Trophoblast cell (in vitro differentiated cells and primary cell): ENCODE results near the gene LAYN.

Experiments used
- DNase-seq, 2 donors: peaks; one replicate each; pipeline ENCODE4 v3.0.0-alpha.2; 2016
- H2AFZ ChIP-seq: 2 replicates; pipeline ENCODE4 v1.6.1; 2013; ENCODE audit warnings: low read length, moderate library complexity, mild to moderate bottlenecking; ENCODE audit not compliant: insufficient read depth, poor library complexity
- H2AK5ac ChIP-seq: 2 replicates; pipeline ENCODE4 v1.6.1; 2013; ENCODE audit warnings: mild to moderate bottlenecking, low read length
- H2BK120ac ChIP-seq: 2 replicates; pipeline ENCODE4 v1.6.1; 2013; ENCODE audit warnings: low read length, mild to moderate bottlenecking, moderate library complexity; ENCODE audit not compliant: insufficient read depth, poor library complexity
- H2BK12ac ChIP-seq: 2 replicates; pipeline ENCODE4 v1.6.1; 2013; ENCODE audit warnings: mild to moderate bottlenecking, low read length, moderate library complexity
- H2BK5ac ChIP-seq: 2 replicates; pipeline ENCODE4 v1.6.1; 2013; ENCODE audit warnings: low read length, low read depth, moderate library complexity, mild to moderate bottlenecking; ENCODE audit not compliant: poor library complexity
- H3K14ac ChIP-seq: 2 replicates; pipeline ENCODE4 v1.6.1; 2013; ENCODE audit warnings: mild to moderate bottlenecking, low read length
- H3K18ac ChIP-seq: 2 replicates; pipeline ENCODE4 v1.6.1; 2013; ENCODE audit warnings: mild to moderate bottlenecking, low read length
- H3K23ac ChIP-seq: 2 replicates; pipeline ENCODE4 v1.6.1; 2013; ENCODE audit warnings: low read length
- H3K27ac ChIP-seq: 2 replicates; pipeline ENCODE4 v1.5.1; 2013; ENCODE audit warnings: low read depth, mild to moderate bottlenecking, inconsistent platforms, low read length, moderate library complexity
- H3K27me3 ChIP-seq: 2 replicates; pipeline ENCODE4 v1.6.1; 2013; ENCODE audit warnings: inconsistent platforms, mild to moderate bottlenecking, low read length, moderate library complexity; ENCODE audit not compliant: insufficient read depth
- H3K36me3 ChIP-seq, 2 experiments: 1 replicate in 1 of 2; 2 replicates in 1 of 2; pipeline ENCODE4 v1.6.1; 2013; ENCODE audit warnings: low read length in 2 of 2, mild to moderate bottlenecking in 2 of 2, moderate library complexity in 1 of 2; ENCODE audit not compliant: insufficient read depth in 2 of 2, control insufficient read depth in 1 of 2
- H3K4ac ChIP-seq: 2 replicates; pipeline ENCODE4 v1.6.1; 2013; ENCODE audit warnings: low read depth, mild to moderate bottlenecking, low read length, moderate library complexity
- H3K4me1 ChIP-seq, 2 experiments: 1 replicate in 1 of 2; 2 replicates in 1 of 2; pipeline ENCODE4 v1.6.1; 2013; ENCODE audit warnings: low read length in 2 of 2, mild to moderate bottlenecking in 2 of 2, moderate library complexity in 1 of 2; ENCODE audit not compliant: insufficient read depth in 2 of 2, control insufficient read depth in 1 of 2
- H3K4me2 ChIP-seq: 2 replicates; pipeline ENCODE4 v1.6.1; 2013; ENCODE audit warnings: inconsistent platforms, mild to moderate bottlenecking, low read length, moderate library complexity
- H3K4me3 ChIP-seq: 2 replicates; pipeline ENCODE4 v1.5.1; 2013; ENCODE audit warnings: mild to moderate bottlenecking, low read depth, low read length, inconsistent platforms
- H3K79me1 ChIP-seq: one replicate; pipeline ENCODE4 v1.6.1; 2013; ENCODE audit warnings: low read length
- H3K79me2 ChIP-seq: 2 replicates; pipeline ENCODE4 v1.6.1; 2013; ENCODE audit warnings: low read length, mild to moderate bottlenecking; ENCODE audit not compliant: control insufficient read depth, insufficient read depth, poor library complexity
- H3K9ac ChIP-seq: 2 replicates; pipeline ENCODE4 v1.6.1; 2013; ENCODE audit warnings: mild to moderate bottlenecking, low read length
- H3K9me3 ChIP-seq: 2 replicates; pipeline ENCODE4 v1.6.1; 2013; ENCODE audit warnings: low read depth, mild to moderate bottlenecking, control low read depth, inconsistent platforms, low read length; ENCODE audit not compliant: insufficient read depth
- H4K12ac ChIP-seq: 2 replicates; pipeline ENCODE4 v1.6.1; 2013; ENCODE audit warnings: low read depth, mild to moderate bottlenecking, low read length, moderate library complexity
- H4K8ac ChIP-seq: 2 replicates; pipeline ENCODE4 v1.6.1; 2013; ENCODE audit warnings: low read depth, mild to moderate bottlenecking, low read length, moderate library complexity
- H4K91ac ChIP-seq: one replicate; pipeline ENCODE4 v1.6.1; 2013; ENCODE audit warnings: low read depth, mild to moderate bottlenecking, low read length, moderate library complexity
- WGBS: extraction: QIAGEN DNeasy Blood & Tissue Kit; methylation state at CpG from one replicate; pipeline ENCODE4 v1.1.7; 2013; ENCODE audit warnings: missing lambda C conversion rate; ENCODE audit not compliant: insufficient read length, insufficient coverage; ENCODE audit errors: extremely low coverage; 5-methylcytosine and 5-hydroxymethylcytosine counted together

The LAYN gene

DNA sequence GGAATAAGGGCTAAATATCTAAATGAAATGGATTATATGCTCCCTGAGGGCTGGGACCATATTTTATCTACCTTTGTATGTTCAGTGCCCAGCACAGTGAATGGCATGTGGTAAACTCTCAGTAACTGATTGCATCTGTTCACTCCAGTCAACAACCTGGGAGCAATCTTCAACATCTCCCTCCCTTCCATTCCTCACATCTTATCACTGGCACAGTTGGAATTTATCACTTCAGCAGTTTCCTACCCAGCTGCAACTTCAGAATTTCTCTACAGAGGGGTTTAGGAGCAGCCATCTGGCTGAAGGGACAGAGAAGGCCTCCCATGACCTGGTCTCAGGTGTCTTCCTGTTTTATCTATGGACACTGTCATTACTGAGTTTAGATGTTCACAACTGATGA lies 52.0 kb downstream of the LAYN start:
- H3K14ac ChIP-seq = no peak overlapping the region
- no peaks in the 10 kb centered on the region for H3K4me1 ChIP-seq

DNA sequence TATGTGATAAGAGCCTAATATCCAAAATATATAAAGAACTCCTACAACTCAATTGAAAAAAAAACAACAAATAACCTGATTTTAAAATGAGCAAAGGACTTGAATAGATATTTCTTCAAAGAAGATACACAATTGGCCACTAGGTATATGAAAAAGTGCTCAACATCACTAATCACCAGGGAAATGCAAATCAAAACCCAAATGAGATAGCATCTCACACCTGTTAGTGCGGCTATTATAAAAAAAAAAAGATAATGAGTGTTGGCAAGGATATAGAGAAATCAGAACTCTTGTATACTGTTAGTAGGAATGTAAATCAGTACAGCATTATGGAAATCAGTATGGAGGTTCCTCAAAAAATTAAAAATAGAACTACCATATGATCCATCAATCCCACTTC lies 55.8 kb downstream of the LAYN start:
- H2AK5ac ChIP-seq = no peak overlapping the region
- no peak overlapping the region for H3K4me2 ChIP-seq
- no peak overlapping the region for H3K18ac ChIP-seq
- H3K79me1 ChIP-seq = no peaks in the 10 kb centered on the region
- no peak overlapping the region for H3K4ac ChIP-seq
- no peak for DNase-seq
- H4K91ac ChIP-seq = no peak overlapping the region
- no peak overlapping the region for H2BK12ac ChIP-seq
- no peaks in the 10 kb centered on the region for H3K36me3 ChIP-seq
- H3K4me1 ChIP-seq = no peaks in the 10 kb centered on the region
- no peak overlapping the region for H3K4me3 ChIP-seq
- H2BK5ac ChIP-seq = no peak overlapping the region
- no peaks in the 10 kb centered on the region for H3K27me3 ChIP-seq
- no peaks in the 10 kb centered on the region for H3K79me2 ChIP-seq
- no peak overlapping the region for H4K8ac ChIP-seq
- no peak overlapping the region for H3K14ac ChIP-seq
- H3K9ac ChIP-seq = no peak overlapping the region
- no peak overlapping the region for H4K12ac ChIP-seq
- H3K9me3 ChIP-seq = no peaks in the 10 kb centered on the region
- H3K27ac ChIP-seq = no peak overlapping the region
- H3K23ac ChIP-seq = no peak overlapping the region
- H2BK120ac ChIP-seq = no peak overlapping the region
- WGBS = no CpG with 5 or more reads among the region's 1 CpG
- H2AFZ ChIP-seq = no peak overlapping the region

More for the DNA sequence above, 52.0 kb downstream of the LAYN start:
- no peaks in the 10 kb centered on the region for H3K79me2 ChIP-seq
- no peak overlapping the region for H3K23ac ChIP-seq
- H4K91ac ChIP-seq = no peak overlapping the region
- no peak overlapping the region for H2AK5ac ChIP-seq
- H2BK12ac ChIP-seq = no peak overlapping the region
- DNase-seq = peak; percentile 5 to 68
- no peaks in the 10 kb centered on the region for H3K79me1 ChIP-seq
- no peaks in the 10 kb centered on the region for H3K9me3 ChIP-seq
- no peak overlapping the region for H3K9ac ChIP-seq
- H2BK5ac ChIP-seq = no peak overlapping the region
- no peaks in the 10 kb centered on the region for H3K36me3 ChIP-seq
- H3K18ac ChIP-seq = no peak overlapping the region
- no peak overlapping the region for H4K8ac ChIP-seq
- H3K27me3 ChIP-seq = no peaks in the 10 kb centered on the region
- H3K4me3 ChIP-seq = no peak overlapping the region
- H4K12ac ChIP-seq = no peak overlapping the region
- H3K4ac ChIP-seq = no peak overlapping the region
- no peak overlapping the region for H2AFZ ChIP-seq
- H3K4me2 ChIP-seq = no peak overlapping the region
- H3K27ac ChIP-seq = no peak overlapping the region
- H2BK120ac ChIP-seq = no peak overlapping the region

DNA sequence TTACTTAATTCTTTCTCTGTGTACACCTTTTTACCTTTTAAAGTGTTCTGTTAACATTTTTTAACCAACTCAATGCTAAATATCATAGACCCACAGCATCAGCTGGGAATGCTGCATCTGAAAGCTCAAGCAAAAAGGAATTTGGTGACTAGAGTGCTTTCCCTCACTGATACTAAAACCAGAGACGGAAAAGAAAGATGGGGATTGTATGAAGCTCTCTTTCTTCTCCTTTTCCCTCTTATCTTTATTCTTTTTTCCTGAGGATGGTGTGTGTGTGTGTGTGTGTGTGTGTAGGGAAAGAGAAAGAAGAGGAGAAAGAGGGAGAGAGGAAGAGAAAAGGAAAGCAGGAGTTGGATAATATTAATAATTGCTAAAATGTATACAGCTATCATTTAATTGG lies 57.6 kb downstream of the LAYN start:
- no peak for DNase-seq
- Histone ChIP-seq H2BK5ac (no peak overlapping the region), H3K4me2 (no peak overlapping the region), H3K27ac (no peak overlapping the region), H3K4me3 (no peak overlapping the region), H3K18ac (no peak overlapping the region), H4K91ac (no peak overlapping the region), H3K9ac (no peak overlapping the region), H3K79me2 (peaks cover 6% of the 10 kb centered on the region), H4K8ac (no peak overlapping the region), H2AFZ (no peak overlapping the region), H3K9me3 (no peaks in the 10 kb centered on the region), H3K23ac (no peak overlapping the region), H3K14ac (no peak overlapping the region), H3K4ac (no peak overlapping the region), H3K36me3 (no peaks in the 10 kb centered on the region), H4K12ac (no peak overlapping the region), H3K4me1 (peaks cover 0 to under 1% of the 10 kb centered on the region in 2 experiments), H2AK5ac (no peak overlapping the region), H3K27me3 (no peaks in the 10 kb centered on the region), H2BK120ac (no peak overlapping the region), H3K79me1 (peaks cover 8% of the 10 kb centered on the region), H2BK12ac (no peak overlapping the region)
- WGBS = no CpG with 5 or more reads among the region's 1 CpG

DNA sequence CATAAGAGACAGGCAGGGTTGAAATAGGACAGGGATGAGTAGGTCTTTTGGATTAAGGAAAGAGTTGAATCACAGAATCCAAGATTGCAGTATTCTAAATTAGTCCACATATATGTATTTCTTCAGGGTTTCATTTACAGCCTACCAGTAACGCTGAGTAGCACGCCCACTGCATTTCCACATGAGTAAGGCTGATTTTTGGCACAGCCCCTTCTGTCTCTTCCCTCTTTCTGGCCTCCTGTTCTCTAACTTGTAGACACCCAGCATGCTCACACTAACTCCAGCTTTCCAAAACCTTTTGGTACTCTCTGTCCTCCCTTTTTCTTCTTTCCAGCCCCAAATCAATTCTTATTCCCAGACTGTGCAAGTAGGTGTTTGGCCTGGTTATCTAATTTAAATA lies 58.0 kb downstream of the LAYN start:
- H4K12ac ChIP-seq = no peak overlapping the region
- DNase-seq = no peak
- H2AK5ac ChIP-seq = no peak overlapping the region
- H3K36me3 ChIP-seq = no peaks in the 10 kb centered on the region
- H3K79me2 ChIP-seq = peaks cover 6% of the 10 kb centered on the region
- H2BK120ac ChIP-seq = no peak overlapping the region
- no peak overlapping the region for H3K4ac ChIP-seq
- no peak overlapping the region for H2AFZ ChIP-seq
- H3K4me1 ChIP-seq = peaks cover 0 to 4% of the 10 kb centered on the region in 2 experiments
- no peak overlapping the region for H3K14ac ChIP-seq
- no peak overlapping the region for H2BK5ac ChIP-seq
- peaks cover 9% of the 10 kb centered on the region for H3K79me1 ChIP-seq
- WGBS = no CpG with 5 or more reads among the region's 2 CpGs
- no peaks in the 10 kb centered on the region for H3K27me3 ChIP-seq
- no peak overlapping the region for H3K4me2 ChIP-seq
- H4K8ac ChIP-seq = no peak overlapping the region
- no peak overlapping the region for H3K27ac ChIP-seq
- H3K23ac ChIP-seq = no peak overlapping the region
- H2BK12ac ChIP-seq = no peak overlapping the region
- H4K91ac ChIP-seq = no peak overlapping the region
- H3K4me3 ChIP-seq = no peak overlapping the region
- H3K18ac ChIP-seq = no peak overlapping the region
- no peaks in the 10 kb centered on the region for H3K9me3 ChIP-seq
- H3K9ac ChIP-seq = no peak overlapping the region
